ENCODE data around the gene ANKRD16.

GRCh38 chr10:5924889-5925288 is 35.2 kb upstream of the ANKRD16 start:
- TF ChIP-seq, protein P1, sequence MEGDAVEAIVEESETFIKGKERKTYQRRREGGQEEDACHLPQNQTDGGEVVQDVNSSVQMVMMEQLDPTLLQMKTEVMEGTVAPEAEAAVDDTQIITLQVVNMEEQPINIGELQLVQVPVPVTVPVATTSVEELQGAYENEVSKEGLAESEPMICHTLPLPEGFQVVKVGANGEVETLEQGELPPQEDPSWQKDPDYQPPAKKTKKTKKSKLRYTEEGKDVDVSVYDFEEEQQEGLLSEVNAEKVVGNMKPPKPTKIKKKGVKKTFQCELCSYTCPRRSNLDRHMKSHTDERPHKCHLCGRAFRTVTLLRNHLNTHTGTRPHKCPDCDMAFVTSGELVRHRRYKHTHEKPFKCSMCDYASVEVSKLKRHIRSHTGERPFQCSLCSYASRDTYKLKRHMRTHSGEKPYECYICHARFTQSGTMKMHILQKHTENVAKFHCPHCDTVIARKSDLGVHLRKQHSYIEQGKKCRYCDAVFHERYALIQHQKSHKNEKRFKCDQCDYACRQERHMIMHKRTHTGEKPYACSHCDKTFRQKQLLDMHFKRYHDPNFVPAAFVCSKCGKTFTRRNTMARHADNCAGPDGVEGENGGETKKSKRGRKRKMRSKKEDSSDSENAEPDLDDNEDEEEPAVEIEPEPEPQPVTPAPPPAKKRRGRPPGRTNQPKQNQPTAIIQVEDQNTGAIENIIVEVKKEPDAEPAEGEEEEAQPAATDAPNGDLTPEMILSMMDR (IDR thresholded peaks at IDR 0.05): no peak
- no peak for TF ChIP-seq POLR2A (IDR thresholded peaks at IDR 0.05)

All from body of pancreas (tissue), 4 donors.